Muscle layer of duodenum (tissue), 2 donors: Measurements from ENCODE around the gene GBP5.

ENCODE experiments used
- H3K27ac ChIP-seq: one replicate; pipeline ENCODE4 v1.7.0; 2013; ENCODE audit warnings: mild to moderate bottlenecking, low read length
- H3K27me3 ChIP-seq: one replicate; pipeline ENCODE4 v1.7.0; 2013; ENCODE audit warnings: low read depth, mild to moderate bottlenecking, control low read depth, low read length
- H3K36me3 ChIP-seq, 2 donors: one replicate each; pipeline ENCODE4 v1.7.0; 2013; ENCODE audit warnings: low read length in 2 of 2, control low read depth in 1 of 2, mild to moderate bottlenecking in 1 of 2; ENCODE audit not compliant: insufficient read depth in 2 of 2, control insufficient read depth in 1 of 2
- H3K4me1 ChIP-seq, 2 donors: one replicate each; pipeline ENCODE4 v1.7.0; 2013; ENCODE audit warnings: low read length in 2 of 2, mild to moderate bottlenecking in 2 of 2, control low read depth in 1 of 2, moderate library complexity in 1 of 2; ENCODE audit not compliant: insufficient read depth in 2 of 2, control insufficient read depth in 1 of 2
- H3K4me3 ChIP-seq, 2 donors: one replicate each; pipeline ENCODE4 v1.7.0; 2013; ENCODE audit warnings: low read length in 2 of 2, low read depth in 1 of 2, mild to moderate bottlenecking in 1 of 2
- H3K9me3 ChIP-seq, 2 donors: one replicate each; pipeline ENCODE4 v1.7.0; 2013; ENCODE audit warnings: low read length in 2 of 2, control low read depth in 1 of 2, mild to moderate bottlenecking in 1 of 2; ENCODE audit not compliant: control insufficient read depth in 1 of 2
- donor health status: healthy.

Gene GBP5

DNA sequence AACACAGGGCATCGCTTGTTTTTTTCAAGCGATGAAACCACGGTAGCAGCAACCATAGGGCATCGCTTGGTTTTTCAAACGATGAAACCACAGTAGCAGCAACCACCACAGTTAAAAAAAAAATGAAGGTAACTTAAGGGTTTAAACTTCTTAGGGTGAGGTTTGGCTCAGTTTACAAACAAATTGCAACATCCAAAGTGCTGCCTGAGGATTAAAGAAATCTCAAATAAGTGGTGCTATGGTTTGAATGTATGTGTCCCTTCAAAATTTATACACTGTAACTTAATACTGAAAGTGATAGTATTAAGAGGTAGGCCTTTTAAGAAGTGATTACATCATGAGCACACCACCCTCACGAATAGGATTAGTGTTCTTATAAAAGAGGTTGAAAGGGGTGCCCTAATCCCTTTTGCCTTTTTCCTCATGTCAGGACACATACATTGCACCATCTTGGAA lies 6.4 kb upstream of the GBP5 start:
- Histone ChIP-seq H3K27ac (no peak overlapping the region), H3K27me3 (no peaks in the 10 kb centered on the region), H3K9me3 (no peaks in the 10 kb centered on the region), H3K4me1 (no peaks in the 10 kb centered on the region), H3K36me3 (no peaks in the 10 kb centered on the region), H3K4me3 (no peak overlapping the region)

DNA sequence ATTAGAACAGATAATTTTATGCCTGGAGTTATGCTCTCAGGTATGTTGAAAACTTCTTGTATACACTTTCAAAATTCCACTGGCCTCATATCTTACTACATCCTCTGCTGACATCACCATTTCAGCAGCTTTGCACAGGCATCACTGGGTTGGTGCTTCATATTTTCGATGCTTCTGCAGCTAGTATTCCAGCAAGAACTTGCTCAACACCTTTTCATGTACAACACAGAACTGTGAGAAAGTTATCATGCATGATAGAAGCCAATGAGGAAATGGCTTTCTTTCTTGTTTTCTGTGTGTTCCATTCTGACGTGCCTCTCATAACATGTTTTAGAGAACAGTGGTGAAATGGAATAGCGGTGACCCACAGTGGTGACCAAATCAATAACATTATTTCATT lies 5.1 kb upstream of the GBP5 start:
- Histone ChIP-seq H3K4me1 (no peaks in the 10 kb centered on the region), H3K27me3 (no peaks in the 10 kb centered on the region), H3K27ac (no peak overlapping the region)

DNA sequence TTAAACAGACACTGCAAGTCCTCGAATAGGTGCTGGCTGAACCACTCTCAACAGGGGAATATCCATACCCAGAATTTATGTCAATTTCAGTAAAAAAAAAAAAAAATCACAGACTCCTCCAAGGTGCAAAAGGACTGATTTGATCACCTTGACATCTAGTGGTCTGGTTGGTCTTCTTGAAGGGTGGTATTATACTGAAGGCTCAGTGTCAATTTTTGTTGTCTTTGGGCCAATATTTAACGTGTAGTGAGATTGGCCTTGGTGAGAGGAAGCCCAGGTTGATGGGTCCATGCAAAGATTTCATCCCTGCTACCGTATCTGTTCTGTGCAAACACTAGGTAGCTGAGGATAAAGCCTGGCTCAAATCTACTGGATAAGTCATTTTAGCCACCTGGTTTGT lies 4.0 kb upstream of the GBP5 start:
- H3K36me3 ChIP-seq, result no peaks in the 10 kb centered on the region
- H3K27ac ChIP-seq, result no peak overlapping the region
- H3K4me3 ChIP-seq, result no peak overlapping the region
- no peaks in the 10 kb centered on the region for H3K27me3 ChIP-seq
- H3K4me1 ChIP-seq, result no peaks in the 10 kb centered on the region
- no peaks in the 10 kb centered on the region for H3K9me3 ChIP-seq

More for the DNA sequence above, 5.1 kb upstream of the GBP5 start:
- Histone ChIP-seq H3K36me3 (no peaks in the 10 kb centered on the region), H3K9me3 (no peaks in the 10 kb centered on the region), H3K4me3 (no peak overlapping the region)

DNA sequence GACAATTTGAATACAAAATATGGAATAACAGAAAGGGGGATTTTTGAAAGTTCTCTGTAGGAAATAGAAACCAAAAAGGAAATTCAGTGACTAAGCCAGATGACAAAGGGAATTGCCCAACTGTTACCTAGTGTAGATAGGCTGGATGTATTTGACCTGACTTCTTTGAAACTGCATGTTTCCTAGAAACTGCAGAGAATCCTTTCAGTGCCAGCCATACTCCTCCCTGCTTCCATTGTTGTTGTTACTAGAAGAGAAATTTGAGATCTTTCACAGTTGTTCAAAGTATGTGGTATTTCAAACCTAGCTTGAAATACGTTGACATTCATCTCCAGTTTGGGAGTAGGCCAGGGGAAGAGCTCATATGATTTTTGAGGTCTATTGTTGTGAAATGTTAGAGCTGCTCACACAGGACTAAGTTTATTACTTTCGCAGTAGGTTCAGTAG lies 1.8 kb upstream of the GBP5 start:
- Histone ChIP-seq H3K27me3 (no peaks in the 10 kb centered on the region), H3K27ac (peak overlapping the region; percentile 17), H3K4me3 (no peak overlapping the region), H3K9me3 (no peaks in the 10 kb centered on the region), H3K36me3 (no peaks in the 10 kb centered on the region), H3K4me1 (no peaks in the 10 kb centered on the region)

DNA sequence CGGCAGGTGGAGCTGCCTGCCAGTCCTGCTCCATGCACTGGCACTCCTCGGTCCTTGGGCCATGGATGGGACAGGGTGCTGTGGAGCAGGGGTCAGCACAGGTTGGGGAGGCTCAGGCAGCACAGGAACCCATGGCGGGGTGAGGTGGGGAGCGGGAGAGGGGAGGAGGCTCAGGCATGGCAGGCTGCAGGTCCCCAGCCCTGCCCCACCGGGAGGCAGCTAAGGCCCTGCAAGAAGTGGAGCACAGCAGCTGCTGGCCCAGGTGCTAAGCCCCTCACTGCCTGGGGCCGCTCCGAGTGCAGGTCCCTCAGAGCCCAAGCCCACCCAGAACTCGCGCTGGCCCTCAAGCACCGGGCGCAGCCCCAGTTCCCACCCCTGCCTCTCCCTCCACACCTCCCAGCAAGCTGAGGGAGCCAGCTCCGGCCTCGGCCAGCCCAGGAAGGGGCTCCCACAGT lies 691 bp upstream of the GBP5 start:
- H3K4me1 ChIP-seq, result no peaks in the 10 kb centered on the region
- no peak overlapping the region for H3K4me3 ChIP-seq
- H3K9me3 ChIP-seq, result no peaks in the 10 kb centered on the region
- H3K36me3 ChIP-seq, result no peaks in the 10 kb centered on the region
- H3K27me3 ChIP-seq, result no peaks in the 10 kb centered on the region
- no peak overlapping the region for H3K27ac ChIP-seq

- no peaks in the 10 kb centered on the region for H3K36me3 ChIP-seq
- peak overlapping the region in 1 of 2 donors; percentile 27 for H3K4me3 ChIP-seq
- no peaks in the 10 kb centered on the region for H3K4me1 ChIP-seq
- H3K27ac ChIP-seq, result no peak overlapping the region
- H3K27me3 ChIP-seq, result no peaks in the 10 kb centered on the region
- no peaks in the 10 kb centered on the region for H3K9me3 ChIP-seq
Measured at GRCh38 chr1:89271341-89272015, 1.2 kb downstream of the GBP5 start.

DNA sequence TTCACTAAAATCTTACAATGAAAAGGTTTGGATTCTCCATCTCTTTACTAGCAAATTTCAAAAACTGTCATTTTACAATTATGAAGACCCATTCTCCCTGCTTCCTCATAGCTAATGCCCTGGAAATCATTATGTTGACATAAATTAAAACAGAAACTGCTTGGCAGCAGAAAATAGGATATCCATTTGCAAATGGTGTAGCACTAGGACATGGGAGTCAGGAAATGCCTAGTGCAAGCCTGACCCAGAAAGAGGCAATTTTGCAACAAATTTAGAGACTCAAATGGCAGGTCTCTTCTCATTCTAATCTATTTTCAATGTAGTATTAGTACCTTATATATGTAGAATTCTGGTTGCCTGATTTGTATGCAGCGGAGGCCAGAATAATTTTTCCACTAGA lies 2.2 kb downstream of the GBP5 start:
- H3K36me3 ChIP-seq, result no peaks in the 10 kb centered on the region
- no peaks in the 10 kb centered on the region for H3K4me1 ChIP-seq
- H3K4me3 ChIP-seq, result no peak overlapping the region
- no peaks in the 10 kb centered on the region for H3K9me3 ChIP-seq
- H3K27me3 ChIP-seq, result no peaks in the 10 kb centered on the region
- no peak overlapping the region for H3K27ac ChIP-seq

- Histone ChIP-seq H3K36me3 (no peaks in the 10 kb centered on the region), H3K4me1 (no peaks in the 10 kb centered on the region), H3K9me3 (no peaks in the 10 kb centered on the region), H3K27ac (no peak overlapping the region), H3K4me3 (no peak overlapping the region), H3K27me3 (no peaks in the 10 kb centered on the region)
Measured at GRCh38 chr1:89269277-89269676, 3.4 kb downstream of the GBP5 start.

- H3K36me3 ChIP-seq, result no peaks in the 10 kb centered on the region
- H3K27ac ChIP-seq, result peak overlapping the region; percentile 17
- no peaks in the 10 kb centered on the region for H3K27me3 ChIP-seq
- H3K4me1 ChIP-seq, result peaks cover 9 to 36% of the 10 kb centered on the region in 2 donors
- H3K9me3 ChIP-seq, result no peaks in the 10 kb centered on the region
- H3K4me3 ChIP-seq, result peak overlapping the region in 1 of 2 donors; percentile 46
Measured at GRCh38 chr1:89262643-89263042, 10.0 kb downstream of the GBP5 start.

DNA sequence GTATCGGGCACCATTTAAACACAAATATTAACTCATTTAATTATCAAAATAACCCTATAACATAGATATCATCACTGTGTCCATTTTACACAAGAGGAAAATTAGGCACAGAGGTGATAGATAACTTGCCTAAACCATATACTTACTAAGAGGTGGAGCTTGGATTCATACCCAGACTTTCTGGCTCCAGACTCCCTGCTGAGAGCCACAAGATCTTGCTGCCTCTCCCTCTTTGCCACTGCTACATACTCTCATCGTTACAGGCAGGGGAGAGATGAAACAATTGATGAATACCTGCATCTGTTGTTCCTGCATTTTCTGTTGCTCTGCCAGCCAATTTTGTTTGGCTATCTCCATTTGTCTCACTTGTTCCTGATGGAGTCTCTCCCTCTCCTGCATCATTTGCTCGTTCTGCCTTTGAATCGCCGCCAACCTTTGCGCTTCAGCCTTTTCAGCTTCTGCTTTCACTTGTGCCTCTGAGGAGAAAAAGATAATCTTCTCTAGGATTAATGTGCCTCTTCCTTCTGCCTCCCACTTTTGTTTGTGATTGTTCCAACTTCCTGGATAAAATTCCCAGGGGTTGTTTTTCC lies 10.6 kb downstream of the GBP5 start:
- Histone ChIP-seq H3K27me3 (no peaks in the 10 kb centered on the region), H3K27ac (peak overlapping the region; percentile 17), H3K36me3 (no peaks in the 10 kb centered on the region), H3K9me3 (no peaks in the 10 kb centered on the region), H3K4me3 (peak overlapping the region; percentile 35 to 46), H3K4me1 (peaks cover 9 to 36% of the 10 kb centered on the region in 2 donors)

DNA sequence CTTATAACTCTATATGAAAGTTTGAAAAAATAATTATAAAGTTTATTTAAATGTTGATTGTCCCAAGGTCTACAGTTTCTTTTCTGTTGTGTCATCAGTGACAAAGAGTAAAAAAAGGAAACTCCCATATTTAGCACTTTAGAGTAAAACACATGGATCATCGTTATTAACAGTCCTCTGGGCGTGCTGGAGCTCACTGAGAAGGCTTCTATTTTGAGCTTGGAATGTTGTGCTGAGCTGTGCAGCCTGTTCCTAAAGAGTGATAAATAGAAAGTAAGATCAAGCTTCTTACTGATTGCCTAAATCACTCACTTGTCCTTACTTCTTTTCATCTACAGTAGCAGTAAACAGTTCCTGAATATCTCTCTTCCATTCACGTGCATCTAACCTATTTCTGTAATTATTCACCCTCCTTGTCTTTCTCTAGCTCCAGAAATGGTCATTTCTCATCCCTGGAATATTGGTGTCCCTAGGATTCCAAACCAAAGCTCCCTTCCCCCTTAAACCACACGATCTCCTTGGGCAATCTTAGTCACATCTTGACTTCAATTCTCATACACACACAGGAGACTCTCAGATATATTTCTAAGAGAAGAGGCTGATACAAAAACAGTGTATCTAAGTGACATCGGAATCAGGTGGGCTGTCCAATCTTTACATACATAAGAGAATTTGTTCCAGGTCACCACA lies 11.9 kb downstream of the GBP5 start:
- Histone ChIP-seq H3K27ac (peak overlapping the region; percentile 39), H3K36me3 (no peaks in the 10 kb centered on the region), H3K4me1 (peaks cover 9 to 36% of the 10 kb centered on the region in 2 donors), H3K9me3 (no peaks in the 10 kb centered on the region), H3K27me3 (no peaks in the 10 kb centered on the region), H3K4me3 (peak overlapping the region in 1 of 2 donors; percentile 26)
